Stimulated activated CD4-positive, alpha-beta T cell treated with anti-CD3 and anti-CD28 coated beads, TNF-alpha, amount 100 ng/mL, for 48 hours (primary cell): ENCODE results near the gene TOMM7.
A peak's percentile ranks its signal among the peaks of the same experiment; 100 is the strongest.

Experiments used
- DNase-seq, 3 donors: peaks; one replicate each; pipeline ENCODE4 v3.0.0-alpha.2; 2020; ENCODE audit warnings: low read depth in 3 of 3

TOMM7 gene

DNA sequence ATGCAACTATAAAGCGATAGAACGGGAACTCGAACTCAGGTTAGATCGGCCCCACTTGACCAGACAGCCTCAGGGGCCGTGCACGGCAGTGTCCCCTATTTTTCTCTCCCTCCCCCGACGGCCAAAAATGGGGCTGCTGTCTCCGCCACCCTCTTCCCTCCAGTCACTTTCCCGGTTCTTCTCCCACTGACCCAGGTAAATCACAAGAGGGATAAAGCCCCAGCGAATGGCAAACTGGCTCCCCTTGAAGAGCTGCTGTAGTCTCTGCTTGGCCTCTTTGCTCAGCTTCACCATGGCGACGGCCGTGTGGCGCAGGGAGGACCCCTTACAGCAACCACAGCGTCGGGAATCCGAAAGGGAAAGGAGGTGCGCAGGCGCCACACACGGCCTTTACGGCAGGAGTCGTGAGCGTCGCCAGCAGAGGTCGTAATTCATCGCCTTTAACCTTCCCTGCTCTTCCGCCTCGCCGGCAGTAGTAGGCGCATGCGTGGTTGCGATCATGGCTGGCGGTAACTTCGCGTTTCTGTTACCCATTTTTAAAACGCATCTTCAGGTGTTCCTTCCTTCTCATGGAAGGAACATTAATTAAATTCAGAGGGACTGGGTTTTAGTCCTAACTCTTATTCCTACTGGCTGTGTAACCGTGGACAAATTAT is at the start of gene TOMM7:
TSS of gene TOMM7 (minus strand) at position 364 of the 656 bp plus-strand sequence. CDS start at position 294, 70 bp downstream.
- peak; percentile 62 to 83 (median 78) for DNase-seq

DNA sequence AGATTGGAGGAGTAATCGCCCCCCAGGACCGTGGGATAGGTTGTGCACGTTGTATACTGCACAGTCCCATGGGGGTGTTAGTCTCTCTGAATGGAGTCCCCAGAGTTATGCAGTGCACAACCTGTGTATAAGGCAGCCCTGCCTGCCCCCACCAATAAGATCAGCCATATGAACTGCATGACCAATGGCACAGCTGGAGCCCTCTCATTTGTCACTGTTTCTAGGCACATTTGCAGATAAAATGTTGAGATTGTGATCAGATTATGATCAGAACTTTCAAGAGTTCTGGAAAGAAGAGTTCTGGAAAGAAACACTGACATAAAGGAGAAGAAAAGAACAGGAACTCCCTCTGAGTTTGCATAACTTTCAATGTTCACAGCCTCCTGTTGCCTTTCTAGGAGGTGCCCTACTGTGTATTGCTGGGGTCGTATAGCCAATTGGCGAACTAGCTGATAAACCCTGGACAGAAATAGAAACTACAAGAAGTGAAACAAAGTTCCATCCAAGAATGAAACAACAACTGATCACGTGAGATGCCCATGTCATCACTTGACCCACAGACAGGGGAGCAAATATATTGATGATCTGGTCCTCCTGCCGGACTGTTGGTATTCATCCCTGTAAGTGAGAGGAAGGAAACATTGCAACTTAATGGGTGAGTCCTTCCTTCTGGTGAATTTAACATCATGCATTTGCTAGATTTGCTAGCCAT is 49.6 kb upstream of the TOMM7 start:
- DNase-seq: no peak

DNA sequence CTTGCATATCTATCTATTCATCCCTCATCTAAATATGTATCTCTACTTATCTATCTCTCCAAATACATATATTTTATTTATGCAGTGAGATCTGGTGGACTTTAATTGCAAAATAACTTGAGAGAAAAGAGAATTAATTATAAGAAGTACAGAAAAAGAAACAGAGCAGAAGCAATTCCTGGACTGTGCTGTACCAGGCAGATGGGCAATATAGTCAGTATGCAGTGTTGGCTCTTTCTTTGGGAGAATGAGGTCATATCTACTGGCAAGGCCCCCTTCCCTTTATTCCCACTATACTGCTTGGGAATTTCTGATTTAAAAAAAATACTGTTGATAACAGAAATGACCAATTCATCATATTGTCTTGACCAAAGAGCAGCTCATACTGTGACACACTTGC is 49.0 kb upstream of the TOMM7 start:
- DNase-seq: no peak

DNA sequence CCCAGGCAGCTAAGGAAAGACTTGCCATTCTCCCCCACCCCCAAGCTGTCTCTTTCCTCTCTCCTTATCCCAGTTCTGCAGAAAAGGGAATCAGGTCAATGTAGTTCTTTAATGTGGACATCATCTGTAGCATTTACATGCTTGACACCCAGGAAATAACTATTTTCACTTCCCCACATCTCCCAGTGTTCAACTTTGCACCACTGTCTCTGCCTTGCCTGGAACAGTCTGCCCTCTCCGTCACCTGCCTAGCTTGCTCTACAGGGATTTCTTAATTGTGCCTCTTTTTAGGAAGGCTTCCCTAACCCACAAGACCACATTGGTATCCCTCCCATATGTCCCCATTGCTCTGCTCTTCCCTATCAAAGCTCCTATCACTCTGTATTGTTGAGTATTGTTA is 45.9 kb upstream of the TOMM7 start:
- DNase-seq: no peak

DNA sequence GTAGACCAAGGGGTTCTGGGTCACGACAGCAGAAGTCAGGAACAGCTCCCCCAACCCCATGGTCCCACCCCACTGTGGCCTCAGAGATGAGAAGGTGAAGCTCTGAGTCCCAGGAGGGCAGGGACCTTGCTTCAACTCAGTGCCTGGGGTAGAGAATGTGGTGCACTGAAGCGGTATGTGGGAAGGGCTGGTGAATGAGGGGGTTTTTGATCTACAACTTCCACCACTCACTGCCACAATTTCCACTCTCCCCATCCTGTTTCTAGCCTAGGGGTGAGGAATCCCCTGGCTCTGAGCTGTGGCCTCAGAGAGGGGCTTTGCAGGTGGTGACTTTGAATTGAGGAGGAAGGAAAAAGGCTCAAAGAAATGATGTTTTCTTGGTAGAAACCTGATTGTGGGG is 44.9 kb upstream of the TOMM7 start:
- DNase-seq: no peak

DNA sequence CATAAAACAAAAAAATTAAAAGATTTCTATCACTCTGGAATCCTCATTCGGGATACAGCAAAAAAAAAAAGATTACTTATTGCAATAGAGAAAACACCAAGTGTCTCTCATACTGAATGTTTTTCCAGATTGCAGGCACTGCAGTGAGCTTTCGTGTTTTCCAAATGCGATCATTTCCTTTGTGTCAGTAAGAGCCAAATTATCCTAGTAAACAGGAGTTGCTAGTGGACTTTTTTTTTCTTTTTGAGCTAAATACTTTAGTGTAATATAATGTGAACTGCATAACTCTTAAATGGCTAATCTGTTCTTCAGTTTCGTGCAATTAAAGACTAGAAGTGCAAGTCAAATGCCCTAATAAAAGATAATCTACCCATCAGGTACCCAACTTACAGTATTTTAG is 44.4 kb upstream of the TOMM7 start:
- DNase-seq: no peak

DNA sequence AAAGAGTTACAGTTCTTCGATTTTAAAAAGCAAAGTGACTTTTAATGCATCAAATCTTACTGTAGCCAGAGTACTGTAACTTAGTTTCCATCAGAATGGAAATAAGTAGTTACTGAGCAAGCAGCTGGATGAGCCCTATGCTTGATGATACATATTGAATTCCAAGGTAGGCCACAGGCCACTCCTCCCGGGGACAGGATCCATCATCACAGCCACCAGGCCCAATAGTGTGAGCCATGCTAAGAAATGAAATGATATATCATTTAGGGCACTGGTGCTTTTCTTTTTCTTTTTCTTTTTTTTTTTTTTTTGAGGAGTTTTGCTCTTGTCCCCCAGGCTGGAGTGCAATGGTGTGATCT is 42.9 kb upstream of the TOMM7 start:
- no peak for DNase-seq

DNA sequence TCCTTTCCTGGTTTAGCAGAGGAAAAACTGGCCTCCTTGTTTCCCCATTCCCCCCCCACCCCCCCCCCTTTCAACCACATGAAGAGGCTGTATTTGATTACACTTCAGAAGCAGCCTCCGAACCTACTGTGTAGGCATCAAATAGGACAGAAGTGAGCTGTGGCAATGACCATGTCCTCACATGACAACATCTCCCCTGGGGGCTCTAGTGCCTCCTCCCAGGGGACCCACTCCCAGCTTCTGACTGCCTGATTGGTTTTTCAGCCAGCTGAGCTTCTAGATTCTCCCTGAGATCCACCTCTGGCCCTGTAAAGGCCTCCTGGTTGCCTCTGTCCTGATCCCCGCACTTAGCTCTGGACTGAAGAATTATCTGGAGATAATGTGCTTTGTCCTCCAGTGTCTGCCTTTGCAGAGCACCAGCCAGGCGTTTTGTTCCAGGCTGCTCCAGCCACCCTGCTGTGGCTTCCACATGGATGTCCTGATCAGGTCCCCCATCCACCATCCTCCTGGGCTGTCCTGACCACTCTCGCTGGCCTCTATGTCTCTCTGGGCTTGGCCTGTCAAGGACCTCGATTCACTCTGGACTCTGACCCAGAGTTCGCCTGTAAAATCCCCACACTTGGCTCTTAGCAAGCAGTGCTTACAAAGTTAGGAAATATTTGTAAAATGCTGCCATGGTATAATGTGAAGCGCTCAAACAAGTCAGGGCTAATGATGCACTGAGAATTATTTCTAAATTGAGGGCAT is 42.4 kb upstream of the TOMM7 start:
- DNase-seq: no peak

DNA sequence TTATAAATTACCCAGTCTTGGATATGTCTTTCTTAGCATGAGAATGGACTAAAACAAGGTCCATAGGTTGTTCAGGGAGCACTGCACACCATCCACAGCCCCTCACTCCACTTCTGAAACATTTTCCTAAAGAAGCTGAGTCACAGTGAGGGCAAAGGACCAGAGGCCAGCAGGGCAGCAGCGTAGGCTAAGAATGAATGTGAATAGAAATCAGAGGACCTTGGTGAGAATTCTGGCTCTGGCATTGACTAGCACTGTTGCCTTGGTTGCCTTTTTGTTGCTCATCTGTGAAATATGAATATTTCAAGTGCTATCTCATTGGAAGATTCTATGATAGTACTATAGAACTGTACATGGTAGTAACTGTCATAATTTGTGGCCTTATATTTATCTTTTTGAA is 41.7 kb upstream of the TOMM7 start:
- no peak for DNase-seq

DNA sequence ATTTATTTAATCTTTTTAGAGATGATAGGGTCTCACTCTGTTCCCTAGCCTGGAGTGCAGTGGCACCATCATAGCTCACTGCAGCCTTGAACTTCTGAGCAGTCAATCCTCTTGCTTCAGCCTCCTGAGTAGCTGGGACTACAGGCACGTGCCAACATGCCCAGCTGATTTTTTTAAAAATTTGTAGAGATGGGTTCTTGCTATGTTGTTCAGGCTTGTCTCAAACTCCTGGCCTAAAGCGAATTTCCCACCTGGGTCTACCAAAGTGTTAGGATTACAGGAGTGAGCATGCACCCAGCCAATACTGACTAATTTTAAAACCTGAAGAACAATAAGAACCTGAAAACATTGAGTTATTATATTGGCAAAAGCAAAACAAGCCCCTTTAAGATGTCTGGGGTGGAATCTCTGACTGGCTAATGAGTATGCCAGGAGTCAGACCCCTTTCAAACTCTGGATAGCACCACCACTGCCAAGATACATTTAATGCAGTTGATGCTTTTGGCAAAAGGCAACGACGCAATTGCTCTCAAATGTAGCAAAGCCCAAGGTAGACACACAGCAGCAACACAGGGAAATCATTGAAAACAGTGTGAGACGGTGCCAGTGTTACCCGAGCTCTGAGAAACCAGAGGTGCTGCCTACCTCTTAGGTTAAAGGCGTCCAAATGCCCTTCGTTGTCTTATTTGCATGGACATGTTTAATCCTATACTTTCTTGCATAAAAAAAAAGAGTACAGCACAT is 40.7 kb upstream of the TOMM7 start:
- no peak for DNase-seq

DNA sequence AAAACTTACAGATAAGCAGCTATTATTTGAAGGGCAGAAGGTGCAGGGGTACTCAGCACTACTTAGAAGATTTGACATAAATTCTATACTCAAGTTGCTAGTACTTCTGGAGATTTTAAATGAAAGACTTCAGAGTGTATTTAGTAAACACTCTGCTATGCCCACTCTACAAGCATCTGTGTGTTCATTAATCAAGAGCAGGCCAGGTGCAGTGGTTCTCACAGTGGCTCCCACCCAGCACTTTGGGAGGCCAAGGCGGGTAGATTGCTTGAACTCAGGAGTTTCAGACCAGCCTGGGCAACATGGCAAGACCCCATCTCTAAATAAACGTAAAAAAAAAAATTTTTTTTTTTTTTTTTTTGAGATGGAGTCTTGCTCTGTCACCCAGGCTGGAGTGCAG is 38.9 kb upstream of the TOMM7 start:
- DNase-seq: no peak

DNA sequence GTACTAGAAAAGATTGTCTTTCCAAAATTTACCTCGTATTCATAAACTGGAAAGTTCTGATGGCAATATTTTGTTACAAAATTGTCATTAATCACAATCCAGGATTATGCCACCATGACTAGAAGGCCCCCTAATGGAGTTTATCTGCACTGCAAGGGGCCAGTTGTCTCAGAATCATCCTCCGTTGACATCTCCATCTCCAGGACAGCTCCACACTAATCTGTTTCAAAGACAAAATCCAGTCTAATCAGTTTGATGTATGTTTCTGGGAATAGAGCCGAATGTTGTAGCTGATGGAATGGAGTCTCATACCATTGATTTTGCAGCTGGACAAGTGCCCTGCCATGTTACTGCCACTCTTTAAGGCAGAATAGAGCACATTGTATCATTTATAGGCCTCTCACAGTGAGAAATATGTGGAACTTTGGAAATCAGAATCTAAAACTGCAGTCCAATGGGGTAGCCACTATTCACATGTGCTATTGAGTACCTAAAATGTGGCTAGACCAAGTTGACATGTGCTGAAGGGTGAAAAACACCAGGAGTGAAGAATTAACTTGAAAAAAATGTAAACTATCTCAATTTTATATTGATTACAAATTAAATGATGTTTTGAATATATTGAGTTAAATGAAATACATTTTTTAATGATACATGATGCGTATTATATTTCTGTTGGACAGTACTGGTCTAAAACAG is 38.3 kb upstream of the TOMM7 start:
- no peak for DNase-seq

DNA sequence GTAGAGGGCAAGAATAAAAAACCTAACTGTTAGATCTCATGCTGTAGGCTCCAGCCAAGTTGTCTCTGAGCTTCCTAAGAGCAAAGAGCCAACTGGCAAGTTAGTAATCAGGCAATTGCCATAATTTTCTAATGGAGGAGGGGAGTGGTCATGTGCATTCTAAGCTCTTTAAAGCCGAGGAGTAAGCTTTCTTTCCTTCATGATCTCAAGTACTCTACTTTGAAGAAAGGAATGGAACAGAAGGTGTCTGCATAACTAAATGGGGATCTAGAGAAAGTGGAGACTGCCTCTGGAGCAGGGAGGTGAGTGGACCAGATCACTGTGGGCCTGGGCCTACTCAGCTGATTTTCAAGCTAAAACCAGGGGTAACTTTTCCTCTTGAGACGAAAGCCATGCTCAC is 37.7 kb upstream of the TOMM7 start:
- DNase-seq: no peak

DNA sequence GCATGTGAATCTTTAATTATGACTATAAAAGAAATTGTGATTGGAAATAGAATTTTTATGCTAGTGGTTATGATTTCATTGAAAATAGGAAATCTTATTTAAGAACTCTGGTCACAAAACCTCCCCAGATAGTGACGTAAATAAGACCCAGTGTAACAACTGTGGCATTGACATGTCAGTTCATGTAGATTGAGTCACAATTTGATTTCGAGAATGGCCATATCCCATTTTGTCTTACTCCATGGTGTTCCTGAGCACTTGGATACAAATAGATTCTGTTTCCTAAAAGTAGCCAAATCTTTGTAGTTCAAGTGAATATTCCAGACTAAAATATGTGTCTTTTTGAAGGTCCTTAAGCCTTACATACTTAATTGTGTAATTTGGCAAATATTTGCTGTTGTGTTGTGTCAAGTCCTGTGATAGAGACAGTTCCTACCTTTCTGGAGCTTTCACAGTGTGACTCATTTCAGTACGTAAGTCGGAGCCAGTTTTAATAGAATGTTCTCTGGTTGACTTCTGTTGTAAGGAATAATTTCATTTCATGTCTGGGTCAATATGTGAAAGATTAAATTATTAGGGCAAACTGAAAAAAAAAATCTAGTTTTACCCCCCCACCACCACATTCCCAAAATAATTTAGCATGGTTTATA is 37.1 kb upstream of the TOMM7 start:
- DNase-seq: no peak

DNA sequence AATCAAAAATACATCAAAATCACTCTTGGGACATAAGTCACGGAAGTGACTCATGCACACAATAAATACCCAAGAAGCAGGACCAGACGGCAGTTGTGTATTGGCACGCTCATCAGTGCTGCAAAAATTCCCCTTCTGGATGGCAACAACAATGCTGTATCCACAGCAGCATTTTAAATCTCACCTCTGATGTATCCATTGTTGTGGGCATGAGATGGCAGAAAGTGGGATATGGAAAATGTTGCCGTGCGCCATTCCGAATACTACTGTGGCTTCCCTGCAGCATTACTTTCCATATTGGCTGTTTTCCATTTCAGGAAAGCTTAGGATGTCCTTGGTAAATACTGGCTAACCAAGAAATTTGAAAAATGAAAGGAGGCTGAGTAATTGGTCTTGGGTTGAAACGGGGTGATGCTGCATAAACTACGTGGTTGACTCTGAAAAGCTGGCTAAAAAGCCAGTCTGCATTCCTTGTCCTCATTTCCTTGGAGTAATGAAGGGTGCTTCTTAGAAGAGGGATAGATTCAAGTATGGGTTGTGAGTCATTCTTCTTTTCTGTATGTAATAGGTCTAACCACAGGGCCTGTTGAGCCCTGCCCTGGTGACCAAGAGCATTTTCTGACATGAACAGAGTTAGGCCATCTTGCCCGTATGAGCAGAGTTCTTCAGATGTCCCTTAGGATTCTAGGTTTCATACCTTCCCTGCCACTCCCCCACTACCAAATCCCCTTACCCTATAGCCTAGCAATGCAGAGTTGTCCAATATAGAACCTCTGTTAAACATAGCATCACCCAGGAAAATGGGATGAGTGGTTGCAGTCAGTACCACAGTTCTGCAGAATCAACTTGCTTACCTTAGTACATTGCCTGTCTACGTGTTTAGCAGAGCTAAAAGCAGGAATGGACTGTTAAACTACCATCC is 36.3 kb upstream of the TOMM7 start:
- DNase-seq: no peak

DNA sequence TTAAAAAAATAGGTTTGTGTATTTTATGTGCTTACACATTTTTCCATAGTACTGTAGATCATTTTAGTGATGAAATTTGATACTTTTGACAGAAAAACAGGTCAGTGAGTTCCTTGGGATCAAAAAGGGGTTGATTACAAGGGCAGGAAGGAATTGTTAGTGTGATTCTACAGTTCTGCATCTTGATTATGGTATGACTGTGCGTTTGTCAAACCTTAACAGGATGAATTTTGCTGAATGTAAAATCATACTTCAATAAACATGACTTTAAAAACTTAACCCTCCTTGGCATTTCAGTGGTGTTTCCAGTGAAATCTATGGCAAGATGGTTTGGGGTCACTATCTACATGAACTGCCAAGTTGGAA is 35.6 kb upstream of the TOMM7 start:
- no peak for DNase-seq

DNA sequence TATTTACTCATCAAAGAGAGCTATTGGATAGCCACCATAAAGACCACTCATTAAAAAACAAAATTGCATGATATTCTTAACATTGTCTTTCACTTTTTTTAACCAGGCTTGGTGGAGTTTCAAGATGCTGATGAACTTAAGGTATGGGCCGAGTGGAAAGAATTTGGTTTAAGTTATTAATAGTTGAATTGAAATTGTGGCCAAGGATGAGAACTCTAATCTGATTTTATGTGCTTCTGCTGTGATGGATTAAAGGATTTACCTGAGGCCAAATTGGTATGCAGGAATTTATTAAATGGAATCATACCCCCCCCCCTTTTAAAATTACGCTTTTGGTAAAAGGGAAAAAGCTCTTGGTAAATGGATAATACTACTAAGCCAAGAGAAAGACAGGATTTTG is 33.8 kb upstream of the TOMM7 start:
- no peak for DNase-seq

DNA sequence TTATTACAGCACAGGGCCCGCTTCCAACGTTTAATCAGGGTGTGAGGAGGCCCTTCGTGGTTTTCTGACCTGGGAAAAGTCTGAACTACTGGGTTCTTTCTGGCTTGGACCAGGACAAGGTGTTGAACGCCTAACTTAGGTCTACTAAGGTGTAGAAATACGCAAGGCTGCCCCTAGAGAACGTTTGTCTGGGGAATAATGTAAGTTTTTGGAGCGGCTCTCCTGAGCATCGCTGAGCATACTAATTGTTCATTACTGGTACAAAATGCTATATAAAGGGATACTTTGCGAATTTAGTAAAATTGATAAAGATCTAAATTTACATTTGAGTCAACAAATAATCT is 32.4 kb upstream of the TOMM7 start:
- DNase-seq: no peak

DNA sequence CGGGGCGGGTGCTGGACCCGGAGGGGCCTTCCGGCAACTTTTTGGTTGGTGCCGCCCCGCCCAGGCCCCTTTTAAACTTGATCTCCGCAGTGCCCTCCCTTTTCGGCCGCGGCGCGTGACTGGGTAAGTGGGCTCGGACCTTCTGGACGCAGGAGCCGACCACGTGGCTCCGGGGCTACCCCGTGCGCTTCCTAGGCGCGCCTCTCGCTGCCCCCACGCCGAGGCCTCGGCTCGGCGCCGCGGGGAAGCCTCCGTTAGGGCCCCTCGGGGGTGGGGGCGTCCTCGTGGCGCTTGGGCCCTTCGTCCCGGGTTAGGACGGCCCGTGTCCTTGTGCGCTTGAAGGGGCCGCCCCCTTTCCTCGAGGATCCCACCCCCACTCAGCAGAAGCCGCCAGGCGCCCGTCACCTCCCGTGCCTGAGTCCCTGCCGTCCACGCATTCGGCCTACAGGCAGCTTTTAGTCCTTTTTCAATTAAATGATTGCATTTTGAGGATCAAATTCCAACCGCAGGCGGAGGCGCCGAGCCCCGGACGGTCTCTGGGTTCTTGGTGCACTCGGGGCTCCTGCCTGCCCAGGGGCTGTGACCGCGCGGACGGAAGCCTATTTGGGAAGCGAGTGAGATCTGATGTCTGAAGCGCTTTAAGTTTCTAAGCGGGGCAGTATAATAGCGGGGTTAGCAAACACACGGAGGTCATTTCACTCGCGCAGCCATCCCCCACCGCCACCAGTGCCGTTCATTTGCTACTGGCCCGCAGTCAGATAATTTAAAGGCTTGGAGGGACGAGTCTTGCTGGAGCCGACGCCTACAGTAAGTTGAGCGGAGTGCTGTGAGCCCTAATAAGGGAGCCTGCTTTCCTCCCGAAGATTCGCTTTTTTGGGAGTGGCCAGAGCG is 31.8 kb upstream of the TOMM7 start:
- DNase-seq: peak; percentile 64 to 80 (median 69)
